ENCODE measurements around the gene KRT79.

Gene KRT79

GRCh38 chr12:52771505-52771904 lies 62.6 kb downstream of the KRT79 start:
- no peak for DNase-seq (ENCODE audit: low read depth, low spot score)
- H3K4me3 ChIP-seq (ENCODE audit: low read depth, low read length) = no peak overlapping the region
- POLR2A ChIA-PET = no interaction called here
- CTCF ChIA-PET = interaction anchor here (1.2 kb wide), 1 partner anchor 615 kb away, joined by 3 read pairs; no protein-coding TSS in a partner anchor
- TF ChIP-seq CTCF (IDR thresholded peaks at IDR 0.05; ENCODE audit: insufficient read depth, low read length, missing control alignments) = no peak
